Measurements from ENCODE around the gene PPP2CA.

- no peak for TF ChIP-seq MEF2A (IDR thresholded peaks at IDR 0.05; ENCODE audit: insufficient read depth, low read depth, low read length)
- TF ChIP-seq CTCF (IDR thresholded peaks at IDR 0.05 in 2 of 3, conservative IDR thresholded peaks at IDR 0.05 in 1 of 3; ENCODE audit: control insufficient read depth in 2 of 3, extremely low read depth in 1 of 3, insufficient read depth in 1 of 3, low read depth in 3 of 3, low read length in 3 of 3), result no peak
- no peak for TF ChIP-seq MYB (IDR thresholded peaks at IDR 0.05; ENCODE audit: borderline replicate concordance, low read depth, low read length)
- TF ChIP-seq NRF1 (conservative IDR thresholded peaks at IDR 0.05; ENCODE audit: low read depth, low read length), result no peak
- TF ChIP-seq SRF (IDR thresholded peaks at IDR 0.05; ENCODE audit: low read depth in 2 of 2, low read length in 2 of 2), result no peak
- no peak for TF ChIP-seq TAF1 (IDR thresholded peaks at IDR 0.05; ENCODE audit: borderline replicate concordance, low read depth, low read length)
- TF ChIP-seq HDAC6 (IDR thresholded peaks at IDR 0.05; ENCODE audit: unreplicated experiment), result no peak
- no peak for TF ChIP-seq EZH2 (IDR thresholded peaks at IDR 0.05; ENCODE audit: borderline replicate concordance, control insufficient read depth, low read depth, low read length)
- TF ChIP-seq CBX3 (IDR thresholded peaks at IDR 0.05; ENCODE audit: borderline replicate concordance, low read depth), result no peak
- TF ChIP-seq FOS (IDR thresholded peaks at IDR 0.05; ENCODE audit: borderline replicate concordance, extremely low read depth, insufficient read length), result no peak
- TF ChIP-seq TARDBP (IDR thresholded peaks at IDR 0.05; ENCODE audit: borderline replicate concordance), result no peak
- no peak for TF ChIP-seq JUND (IDR thresholded peaks at IDR 0.05; ENCODE audit: low read depth, low read length)
- no peak for TF ChIP-seq REST (IDR thresholded peaks at IDR 0.05; ENCODE audit: low read depth, low read length)
- TF ChIP-seq USF1 (IDR thresholded peaks at IDR 0.05; ENCODE audit: borderline replicate concordance, extremely low read length, insufficient read depth, low read depth, low read length), result no peak
Observed at GRCh38 chr5:134257176-134257575, 31.3 kb upstream of the PPP2CA start.

Data from GM12878 (cell line).